GM12801 (cell line): ENCODE data around the gene PPP6R3.

Source experiments
- TF ChIP-seq, protein P1 (sequence below): IDR thresholded peaks from one replicate; pipeline ENCODE4 v1.5.1; 2011; ENCODE audit warnings: control low read depth; ENCODE audit not compliant: insufficient read length; ENCODE audit errors: extremely low read depth

The PPP6R3 gene

DNA sequence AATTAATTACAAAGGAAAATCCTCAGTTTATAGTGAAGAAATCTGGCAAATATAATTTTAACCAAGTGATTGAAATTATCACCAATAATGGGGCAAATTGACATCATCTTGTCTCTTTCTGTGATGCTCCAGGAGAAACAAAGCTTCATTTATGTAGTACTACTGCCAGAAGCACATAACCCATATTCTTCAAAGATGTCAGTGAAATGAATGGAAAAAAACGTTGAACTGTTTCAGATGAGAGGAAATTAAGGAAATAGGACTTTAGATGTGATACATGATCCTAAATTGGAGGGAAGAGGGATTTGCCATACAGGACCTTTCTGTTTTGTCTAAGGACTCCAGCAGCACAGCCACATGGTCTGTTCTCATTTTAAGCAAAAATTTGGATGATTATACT lies 57.6 kb downstream of the PPP6R3 start:
- TF ChIP-seq, protein P1, sequence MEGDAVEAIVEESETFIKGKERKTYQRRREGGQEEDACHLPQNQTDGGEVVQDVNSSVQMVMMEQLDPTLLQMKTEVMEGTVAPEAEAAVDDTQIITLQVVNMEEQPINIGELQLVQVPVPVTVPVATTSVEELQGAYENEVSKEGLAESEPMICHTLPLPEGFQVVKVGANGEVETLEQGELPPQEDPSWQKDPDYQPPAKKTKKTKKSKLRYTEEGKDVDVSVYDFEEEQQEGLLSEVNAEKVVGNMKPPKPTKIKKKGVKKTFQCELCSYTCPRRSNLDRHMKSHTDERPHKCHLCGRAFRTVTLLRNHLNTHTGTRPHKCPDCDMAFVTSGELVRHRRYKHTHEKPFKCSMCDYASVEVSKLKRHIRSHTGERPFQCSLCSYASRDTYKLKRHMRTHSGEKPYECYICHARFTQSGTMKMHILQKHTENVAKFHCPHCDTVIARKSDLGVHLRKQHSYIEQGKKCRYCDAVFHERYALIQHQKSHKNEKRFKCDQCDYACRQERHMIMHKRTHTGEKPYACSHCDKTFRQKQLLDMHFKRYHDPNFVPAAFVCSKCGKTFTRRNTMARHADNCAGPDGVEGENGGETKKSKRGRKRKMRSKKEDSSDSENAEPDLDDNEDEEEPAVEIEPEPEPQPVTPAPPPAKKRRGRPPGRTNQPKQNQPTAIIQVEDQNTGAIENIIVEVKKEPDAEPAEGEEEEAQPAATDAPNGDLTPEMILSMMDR = no peak

DNA sequence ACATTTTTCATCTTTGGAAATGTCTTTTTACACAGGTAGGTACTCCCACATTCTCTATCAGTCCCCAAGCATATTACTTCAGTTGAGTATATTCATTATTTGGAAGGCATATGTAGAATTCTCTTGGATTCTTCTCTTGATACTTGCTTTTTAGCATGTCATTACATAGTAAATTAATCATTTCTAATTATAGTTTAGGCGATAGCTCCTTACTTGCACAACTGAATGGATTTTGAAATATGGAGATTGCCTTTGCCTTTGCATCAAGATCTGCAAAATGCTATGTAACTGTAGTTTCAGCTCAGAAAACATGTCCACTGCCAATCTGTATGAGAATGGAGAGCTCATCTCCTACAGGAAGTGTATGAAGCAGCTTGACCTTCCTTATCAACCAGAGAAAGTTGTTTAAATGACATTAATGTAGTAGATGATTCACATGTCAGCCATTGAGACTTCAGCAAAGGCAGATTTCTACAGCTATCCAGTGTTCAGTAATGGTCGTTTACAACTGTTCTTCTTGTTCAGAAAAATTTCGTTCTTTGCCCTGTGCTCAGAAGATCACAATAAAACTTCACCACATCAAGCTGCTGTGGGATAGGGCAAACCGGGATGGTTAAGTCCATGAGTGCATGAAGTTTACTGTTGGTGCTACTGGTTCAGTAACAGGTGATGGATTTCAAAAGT lies 61.6 kb downstream of the PPP6R3 start:
- TF ChIP-seq, protein P1 = no peak

DNA sequence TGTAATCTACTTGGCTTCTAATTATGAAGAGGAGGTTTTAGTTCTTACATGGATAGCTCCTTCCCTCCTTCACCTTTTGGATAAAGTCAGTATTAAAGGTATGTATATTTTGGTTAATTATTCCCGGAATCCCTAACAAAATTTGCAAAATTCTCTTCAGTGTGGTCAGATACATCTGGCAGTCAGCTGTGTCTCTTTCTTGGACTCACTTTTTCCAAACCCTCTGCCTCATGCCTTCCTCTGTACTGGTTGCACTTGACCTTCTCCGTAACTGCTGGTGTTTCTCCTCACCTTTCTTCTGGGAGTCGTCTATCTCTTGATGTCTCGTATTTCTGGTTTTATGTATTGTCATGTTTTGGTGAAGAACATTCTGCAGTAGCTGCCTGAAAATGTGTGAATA lies 62.5 kb downstream of the PPP6R3 start:
- TF ChIP-seq, protein P1 = no peak

DNA sequence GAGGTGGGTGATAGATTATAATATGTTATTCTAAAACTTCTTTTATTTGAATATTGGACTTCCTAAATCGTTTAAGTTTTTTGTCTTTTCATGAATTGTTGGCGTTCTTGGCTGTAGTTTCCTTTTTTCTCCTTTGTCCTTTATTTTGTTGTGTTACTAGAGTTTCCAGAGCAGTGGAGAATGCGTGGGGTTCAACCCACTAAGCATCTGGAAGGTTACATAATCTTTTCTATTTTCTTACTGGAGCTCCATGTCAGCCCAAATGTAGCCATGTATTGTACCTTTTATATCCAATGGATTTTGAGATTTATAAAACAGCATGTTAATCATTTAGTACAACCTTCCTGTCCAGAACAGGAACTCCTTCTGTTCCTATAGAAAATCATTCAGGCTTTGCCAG lies 63.2 kb downstream of the PPP6R3 start:
- TF ChIP-seq, protein P1 = no peak

DNA sequence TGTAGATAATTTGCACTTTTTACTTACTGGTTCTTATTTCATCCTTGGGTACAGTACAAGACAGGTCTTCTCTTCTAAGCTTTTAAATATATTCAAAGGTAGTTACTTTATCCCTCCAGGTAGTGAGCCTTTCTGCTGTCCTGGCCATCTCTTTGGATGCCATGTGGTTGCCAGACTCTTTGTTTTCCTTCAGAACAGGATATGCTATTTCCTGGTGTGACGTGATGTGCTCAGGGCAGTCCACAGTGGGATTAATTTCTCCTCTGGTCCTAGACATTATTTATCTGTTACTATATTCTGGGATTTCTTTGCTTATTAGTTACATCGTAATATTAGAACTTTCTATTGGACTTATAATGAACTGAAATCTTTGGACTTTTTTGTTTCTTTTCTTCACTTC lies 63.7 kb downstream of the PPP6R3 start:
- TF ChIP-seq, protein P1 = no peak

DNA sequence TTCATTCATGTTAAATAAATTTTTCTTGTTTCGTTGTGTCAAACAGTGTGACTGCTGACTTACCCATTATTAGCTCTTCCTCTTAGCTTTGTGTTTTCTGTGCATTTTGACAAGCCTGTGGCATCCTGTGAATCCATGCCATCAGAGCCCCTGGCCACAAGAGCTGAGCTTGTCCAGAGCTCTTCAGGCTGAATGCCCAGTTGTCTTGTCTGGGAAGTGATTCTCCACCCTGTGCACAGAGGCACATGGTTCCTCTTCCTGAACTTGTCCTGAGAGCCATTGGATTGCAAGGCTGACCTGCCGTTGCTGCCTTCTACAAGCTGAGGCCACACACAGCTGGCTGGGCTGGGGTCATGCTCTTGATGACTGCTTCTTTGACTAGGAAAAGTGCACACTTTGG lies 64.1 kb downstream of the PPP6R3 start:
- TF ChIP-seq, protein P1 = no peak

DNA sequence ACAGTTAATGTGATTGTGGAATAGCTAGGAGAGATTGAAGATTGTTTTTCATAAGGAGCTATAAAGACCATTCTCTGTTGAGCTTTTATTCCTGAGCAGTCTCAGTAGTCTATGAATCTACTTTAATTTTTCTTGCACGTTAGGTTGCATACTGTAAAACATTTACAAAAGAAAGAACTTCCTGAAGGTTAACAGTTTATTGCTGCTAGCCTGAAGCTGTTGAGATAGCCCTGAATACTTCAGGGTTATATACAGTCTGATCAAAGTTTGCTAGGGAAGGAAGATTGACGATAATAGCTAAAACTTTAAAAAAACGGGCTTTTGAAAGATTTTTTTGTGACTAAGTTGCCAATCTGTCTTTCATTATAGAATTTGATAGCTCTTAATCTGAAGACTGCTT lies 64.8 kb downstream of the PPP6R3 start:
- TF ChIP-seq, protein P1 = no peak
